Nephron progenitor cell (in vitro differentiated cells): ENCODE measurements around the gene NDUFA6.
A peak's percentile ranks its signal among the peaks of the same experiment; 100 is the strongest.
"Not testable (repeated sequence)": the region's sequence is repeated elsewhere in the genome, so short reads cannot be mapped to it uniquely, and the experiment has no call there.

Experiments used
- DNase-seq: peaks from one replicate; pipeline ENCODE4 v3.0.0; 2021
- H3K27ac Mint-ChIP-seq: 2 replicates; pipeline ENCODE4 v1.8.0; 2021; ENCODE audit warnings: mild to moderate bottlenecking, moderate library complexity, mixed read lengths
- H3K27me3 Mint-ChIP-seq: 2 replicates; pipeline ENCODE4 v1.8.0; 2021; ENCODE audit warnings: mild to moderate bottlenecking, low read depth, mixed read lengths; ENCODE audit not compliant: poor library complexity
- H3K36me3 Mint-ChIP-seq: 2 replicates; pipeline ENCODE4 v1.8.0; 2021; ENCODE audit warnings: low read depth, mixed read lengths
- H3K4me1 Mint-ChIP-seq: 2 replicates; pipeline ENCODE4 v1.8.0; 2021; ENCODE audit warnings: mixed read lengths
- H3K4me3 Mint-ChIP-seq: 2 replicates; pipeline ENCODE4 v1.8.0; 2021; ENCODE audit warnings: mild to moderate bottlenecking, moderate library complexity, mixed read lengths
- H3K9me3 Mint-ChIP-seq: 2 replicates; pipeline ENCODE4 v1.8.0; 2021; ENCODE audit warnings: mild to moderate bottlenecking, moderate library complexity, mixed read lengths
- CTCF ChIP-seq: fragments of 200-600 bp; sonication (generic); IDR thresholded peaks from 2 replicates; pipeline ENCODE4 v1.5.0; 2021; ENCODE audit warnings: antibody characterized with exemption

The NDUFA6 gene

DNA sequence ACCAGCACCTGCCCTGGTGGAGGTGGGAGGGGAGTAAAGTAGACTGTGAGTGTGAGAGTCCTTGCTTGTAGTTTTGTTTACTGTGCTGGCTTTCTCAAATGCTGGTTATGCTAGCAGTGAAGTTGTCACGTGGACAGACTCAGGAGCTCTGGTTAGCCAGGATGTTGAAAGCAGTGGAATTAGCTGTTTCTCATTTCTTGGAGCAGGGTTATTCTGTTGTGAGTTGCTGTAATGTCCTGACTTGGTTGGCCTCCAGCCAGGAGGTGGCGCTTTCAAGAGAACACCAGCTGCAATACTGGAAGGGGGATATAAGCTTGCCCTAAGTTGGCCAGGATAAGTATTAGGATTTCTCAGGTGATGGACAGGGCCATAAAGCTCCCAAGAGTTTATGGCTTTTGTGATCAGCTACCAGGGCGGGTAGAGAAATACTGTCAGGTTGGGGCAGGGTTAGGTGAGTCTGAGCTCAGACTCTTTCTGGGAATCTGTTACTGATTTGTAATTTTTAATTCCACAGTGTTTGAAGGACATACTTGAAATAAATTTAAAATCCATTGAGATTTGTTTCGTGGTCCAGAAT is 26.4 kb upstream of the NDUFA6 start:
- no peak overlapping the region for H3K4me3 Mint-ChIP-seq
- H3K27me3 Mint-ChIP-seq: peaks cover 10% of the 10 kb centered on the region
- H3K36me3 Mint-ChIP-seq: peaks cover 27% of the 10 kb centered on the region
- no peak overlapping the region for H3K27ac Mint-ChIP-seq
- TF ChIP-seq CTCF: no peak
- peaks cover 29% of the 10 kb centered on the region for H3K9me3 Mint-ChIP-seq
- no peak for DNase-seq
- peaks cover 26% of the 10 kb centered on the region for H3K4me1 Mint-ChIP-seq

- not testable (repeated sequence) for DNase-seq, H3K4me3 Mint-ChIP-seq
- H3K36me3 Mint-ChIP-seq: peaks cover 27% of the 10 kb centered on the region
- H3K4me1 Mint-ChIP-seq: peaks cover 22% of the 10 kb centered on the region
- H3K9me3 Mint-ChIP-seq: peaks cover 29% of the 10 kb centered on the region
- peak overlapping the region; percentile 44 for H3K27ac Mint-ChIP-seq
- H3K27me3 Mint-ChIP-seq: peaks cover 10% of the 10 kb centered on the region
Observed at GRCh38 chr22:42115420-42115830, 24.9 kb upstream of the NDUFA6 start.

DNA sequence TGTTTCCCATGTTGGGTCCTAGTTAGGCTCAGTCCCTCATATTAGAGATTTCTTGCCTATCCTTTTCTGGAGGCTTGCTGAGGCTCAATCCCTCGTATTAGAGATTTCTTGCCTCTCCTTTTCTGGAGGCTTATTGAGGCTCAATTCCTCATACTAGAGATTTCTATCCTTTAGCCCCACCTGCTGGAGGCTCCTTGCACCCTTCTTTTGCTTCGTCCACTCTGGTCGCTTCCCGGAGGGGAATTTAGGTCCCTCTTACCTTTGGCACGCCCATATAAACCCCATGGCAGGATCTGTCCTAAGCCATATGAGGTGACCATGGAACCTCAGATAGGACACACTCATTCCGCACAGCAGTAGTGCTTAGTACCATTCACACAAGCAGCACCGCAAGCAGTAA is 24.1 kb upstream of the NDUFA6 start:
- H3K4me1 Mint-ChIP-seq: peaks cover 16% of the 10 kb centered on the region
- no peak for TF ChIP-seq CTCF
- H3K36me3 Mint-ChIP-seq: peaks cover 27% of the 10 kb centered on the region
- no peak for DNase-seq
- H3K27ac Mint-ChIP-seq: no peak overlapping the region
- peaks cover 29% of the 10 kb centered on the region for H3K9me3 Mint-ChIP-seq
- H3K4me3 Mint-ChIP-seq: no peak overlapping the region
- H3K27me3 Mint-ChIP-seq: peaks cover 10% of the 10 kb centered on the region

DNA sequence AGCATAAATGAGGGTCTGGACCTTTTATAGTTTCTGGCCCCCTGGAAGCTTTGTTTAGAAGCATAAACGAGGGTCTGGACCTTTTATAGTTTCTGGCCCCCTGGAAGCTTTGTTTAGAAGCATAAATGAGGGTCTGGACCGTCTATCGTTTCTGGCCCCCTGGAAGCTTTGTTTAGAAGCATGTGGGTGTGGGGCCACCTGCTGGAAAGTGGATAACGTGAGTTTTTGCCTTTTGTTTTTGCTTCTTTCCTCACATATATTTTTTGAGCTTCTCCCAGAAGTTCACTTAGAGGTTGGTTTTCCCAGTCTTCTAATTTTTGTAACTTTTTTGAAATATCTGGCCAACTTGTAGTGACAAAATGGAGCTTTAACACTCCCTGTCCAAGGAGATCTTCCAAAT is 22.2 kb upstream of the NDUFA6 start:
- peaks cover 29% of the 10 kb centered on the region for H3K9me3 Mint-ChIP-seq
- not testable (repeated sequence) for H3K27ac Mint-ChIP-seq, H3K4me1 Mint-ChIP-seq, DNase-seq, H3K4me3 Mint-ChIP-seq
- peaks cover 27% of the 10 kb centered on the region for H3K36me3 Mint-ChIP-seq
- peaks cover 16% of the 10 kb centered on the region for H3K27me3 Mint-ChIP-seq

DNA sequence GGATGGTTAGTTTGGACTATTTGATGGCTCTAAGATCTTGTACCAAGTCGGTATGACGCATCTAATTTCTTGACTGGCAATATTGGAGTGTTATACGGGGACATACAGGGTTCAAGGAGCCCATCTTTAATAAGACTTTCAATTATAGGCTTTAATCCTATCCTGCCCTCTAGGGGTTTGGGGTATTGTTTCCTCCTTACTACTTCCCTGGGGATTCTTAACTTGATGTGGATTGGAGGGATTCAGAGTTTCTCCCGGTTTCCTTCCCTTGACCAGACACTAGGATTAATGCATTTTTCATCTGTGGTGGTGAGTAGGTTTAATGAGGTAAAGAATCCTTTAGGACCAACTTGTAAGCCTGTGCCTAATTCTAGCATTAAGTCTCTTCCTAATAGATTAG is 21.2 kb upstream of the NDUFA6 start:
- Mint-ChIP-seq H3K9me3 (peaks cover 29% of the 10 kb centered on the region), H3K4me1 (peaks cover 5% of the 10 kb centered on the region), H3K36me3 (peaks cover 27% of the 10 kb centered on the region), H3K4me3 (no peak overlapping the region), H3K27ac (no peak overlapping the region), H3K27me3 (peaks cover 17% of the 10 kb centered on the region)
- no peak for DNase-seq
- no peak for TF ChIP-seq CTCF

- no peak for TF ChIP-seq CTCF
- Mint-ChIP-seq H3K4me3 (peak overlapping the region; percentile 50), H3K27ac (no peak overlapping the region), H3K4me1 (peaks cover 5% of the 10 kb centered on the region), H3K27me3 (peaks cover 19% of the 10 kb centered on the region), H3K36me3 (peaks cover 11% of the 10 kb centered on the region), H3K9me3 (peaks cover 23% of the 10 kb centered on the region)
- no peak for DNase-seq
Observed at GRCh38 chr22:42108848-42109247, 18.3 kb upstream of the NDUFA6 start.

- Mint-ChIP-seq H3K9me3 (peaks cover 65% of the 10 kb centered on the region), H3K27me3 (peaks cover 23% of the 10 kb centered on the region), H3K36me3 (peaks cover 36% of the 10 kb centered on the region)
- H3K4me1 Mint-ChIP-seq, DNase-seq, H3K27ac Mint-ChIP-seq, H3K4me3 Mint-ChIP-seq: not testable (repeated sequence)
Observed at GRCh38 chr22:42104332-42104860, 13.8 kb upstream of the NDUFA6 start.
